ENCODE results near the gene LZTR1. TPM values are rescaled to one million over a fixed set of nuclear protein-coding genes. Genes with fewer than 3 reads are reported as not detected.

LZTR1 gene
- total and polyA plus RNA-seq, 10 of the 15 experiments (the other 5 are each of a cell fraction or from before 2014, with no cell fraction given): 0.82 to 50.3 (median 19.3) TPM

DNA sequence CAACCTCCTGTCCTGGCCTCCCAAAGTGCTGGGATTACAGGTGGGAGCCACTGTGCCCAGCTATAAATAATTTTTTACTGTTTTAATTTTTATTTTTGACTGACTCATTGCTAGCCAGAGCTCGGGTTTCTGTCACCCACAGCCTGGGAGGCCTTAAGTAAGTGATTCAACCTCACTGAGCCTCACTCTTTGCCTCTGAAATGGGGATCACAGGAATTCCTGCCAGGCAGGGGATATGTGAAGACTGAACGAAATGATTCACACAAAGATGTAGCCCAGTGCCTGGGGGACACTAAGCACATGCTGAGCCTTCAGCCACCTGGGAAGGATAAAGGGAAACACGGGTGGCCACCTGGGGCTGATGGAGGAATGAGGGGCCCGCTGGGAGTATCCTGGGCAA is 59.8 kb downstream of the LZTR1 start:
- Histone ChIP-seq H3K4me2 (ENCODE audit: control insufficient read depth, insufficient read depth) (no peak overlapping the region), H4K20me1 (ENCODE audit: control insufficient read depth, insufficient read depth) (no peaks in the 10 kb centered on the region), H3K36me3 (ENCODE audit: control insufficient read depth in 2 of 2, insufficient read depth in 2 of 2, low read length in 1 of 2) (no peaks in the 10 kb centered on the region), H3K4me1 (ENCODE audit: control insufficient read depth, insufficient read depth, low read length) (no peaks in the 10 kb centered on the region; the same call in 1 of the 2 replicates), H3K9me3 (replicated peaks; ENCODE audit: control insufficient read depth, insufficient read depth, low read length) (no peaks in the 10 kb centered on the region), H3K27me3 (replicated peaks in 1 of 2; ENCODE audit: control insufficient read depth in 2 of 2, insufficient read depth in 2 of 2, low read length in 1 of 2) (peaks cover 0 to 1% of the 10 kb centered on the region in 2 experiments; a peak in 2 of 4 replicates), H3K79me2 (ENCODE audit: control insufficient read depth, insufficient read depth, low read length) (no peaks in the 10 kb centered on the region), H3K4me3 (no peak overlapping the region), H3K27ac (ENCODE audit: control insufficient read depth, insufficient read depth) (no peak overlapping the region), H2AFZ (ENCODE audit: control insufficient read depth, low read depth, low read length) (no peak overlapping the region), H3K9ac (ENCODE audit: control insufficient read depth, insufficient read depth, low read length) (no peak overlapping the region)
- no peak for DNase-seq (ENCODE audit: low read depth, low spot score)
- FAIRE-seq: no peak
- 17% methylated on average over 4 of the region's 4 CpGs for WGBS (ENCODE audit: insufficient coverage, insufficient replicate concordance, low lambda C conversion rate, missing lambda C conversion rate)
- intact Hi-C loops (cut with micrococcal nuclease; ENCODE audit: unreplicated experiment) (no loop called here), in situ Hi-C loops (cut with MboI) (no loop called here)
- ATAC-seq: no peak
- SMC1A ChIA-PET (ENCODE audit: uncharacterized antibody, unreplicated experiment): no interaction called here
- POLR2A ChIA-PET: no interaction called here
- no TSS peak for BruUV-seq (replicated peaks)
- CTCF ChIA-PET: no interaction called here
- RAD21 ChIA-PET (ENCODE audit: unreplicated experiment): no interaction called here
- TF ChIP-seq ZZZ3 (IDR thresholded peaks at IDR 0.05; ENCODE audit: control insufficient read depth, insufficient read length, low read depth) (no peak), SRF (IDR thresholded peaks at IDR 0.05; ENCODE audit: low read depth in 2 of 2, low read length in 2 of 2) (no peak), CEBPB (IDR thresholded peaks at IDR 0.05; ENCODE audit: borderline replicate concordance in 1 of 2, low read depth in 2 of 2, low read length in 2 of 2) (no peak), DPF2 (IDR thresholded peaks at IDR 0.05) (no peak), EED (IDR thresholded peaks at IDR 0.05; ENCODE audit: low read depth) (no peak), SMC3 (IDR thresholded peaks at IDR 0.05; ENCODE audit: borderline replicate concordance, low read length) (no peak), IKZF1 (conservative IDR thresholded peaks at IDR 0.05) (no peak), EGR1 (IDR thresholded peaks at IDR 0.05; ENCODE audit: borderline replicate concordance in 1 of 2, low read depth in 2 of 2, low read length in 2 of 2) (no peak), CHD4 (IDR thresholded peaks at IDR 0.05) (no peak), MYC (IDR thresholded peaks at IDR 0.05; ENCODE audit: insufficient read depth, insufficient read length, insufficient replicate concordance, low read length, severe bottlenecking) (no peak), BACH1 (IDR thresholded peaks at IDR 0.05; ENCODE audit: borderline replicate concordance) (no peak), SKIL (IDR thresholded peaks at IDR 0.05; ENCODE audit: low read depth, poor library complexity, severe bottlenecking) (no peak), JUNB (IDR thresholded peaks at IDR 0.05) (no peak), TCF7 (IDR thresholded peaks at IDR 0.05; ENCODE audit: borderline replicate concordance) (no peak)
- TF ChIP-seq, protein P1, sequence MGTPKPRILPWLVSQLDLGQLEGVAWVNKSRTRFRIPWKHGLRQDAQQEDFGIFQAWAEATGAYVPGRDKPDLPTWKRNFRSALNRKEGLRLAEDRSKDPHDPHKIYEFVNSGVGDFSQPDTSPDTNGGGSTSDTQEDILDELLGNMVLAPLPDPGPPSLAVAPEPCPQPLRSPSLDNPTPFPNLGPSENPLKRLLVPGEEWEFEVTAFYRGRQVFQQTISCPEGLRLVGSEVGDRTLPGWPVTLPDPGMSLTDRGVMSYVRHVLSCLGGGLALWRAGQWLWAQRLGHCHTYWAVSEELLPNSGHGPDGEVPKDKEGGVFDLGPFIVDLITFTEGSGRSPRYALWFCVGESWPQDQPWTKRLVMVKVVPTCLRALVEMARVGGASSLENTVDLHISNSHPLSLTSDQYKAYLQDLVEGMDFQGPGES (IDR thresholded peaks at IDR 0.05): no peak
- TF ChIP-seq, protein P2, sequence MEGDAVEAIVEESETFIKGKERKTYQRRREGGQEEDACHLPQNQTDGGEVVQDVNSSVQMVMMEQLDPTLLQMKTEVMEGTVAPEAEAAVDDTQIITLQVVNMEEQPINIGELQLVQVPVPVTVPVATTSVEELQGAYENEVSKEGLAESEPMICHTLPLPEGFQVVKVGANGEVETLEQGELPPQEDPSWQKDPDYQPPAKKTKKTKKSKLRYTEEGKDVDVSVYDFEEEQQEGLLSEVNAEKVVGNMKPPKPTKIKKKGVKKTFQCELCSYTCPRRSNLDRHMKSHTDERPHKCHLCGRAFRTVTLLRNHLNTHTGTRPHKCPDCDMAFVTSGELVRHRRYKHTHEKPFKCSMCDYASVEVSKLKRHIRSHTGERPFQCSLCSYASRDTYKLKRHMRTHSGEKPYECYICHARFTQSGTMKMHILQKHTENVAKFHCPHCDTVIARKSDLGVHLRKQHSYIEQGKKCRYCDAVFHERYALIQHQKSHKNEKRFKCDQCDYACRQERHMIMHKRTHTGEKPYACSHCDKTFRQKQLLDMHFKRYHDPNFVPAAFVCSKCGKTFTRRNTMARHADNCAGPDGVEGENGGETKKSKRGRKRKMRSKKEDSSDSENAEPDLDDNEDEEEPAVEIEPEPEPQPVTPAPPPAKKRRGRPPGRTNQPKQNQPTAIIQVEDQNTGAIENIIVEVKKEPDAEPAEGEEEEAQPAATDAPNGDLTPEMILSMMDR (IDR thresholded peaks at IDR 0.05 in 2 of 3, conservative IDR thresholded peaks at IDR 0.05 in 1 of 3; ENCODE audit: control insufficient read depth in 2 of 3, extremely low read depth in 1 of 3, insufficient read depth in 1 of 3, low read depth in 3 of 3, low read length in 3 of 3): no peak
- TF ChIP-seq, protein P3, sequence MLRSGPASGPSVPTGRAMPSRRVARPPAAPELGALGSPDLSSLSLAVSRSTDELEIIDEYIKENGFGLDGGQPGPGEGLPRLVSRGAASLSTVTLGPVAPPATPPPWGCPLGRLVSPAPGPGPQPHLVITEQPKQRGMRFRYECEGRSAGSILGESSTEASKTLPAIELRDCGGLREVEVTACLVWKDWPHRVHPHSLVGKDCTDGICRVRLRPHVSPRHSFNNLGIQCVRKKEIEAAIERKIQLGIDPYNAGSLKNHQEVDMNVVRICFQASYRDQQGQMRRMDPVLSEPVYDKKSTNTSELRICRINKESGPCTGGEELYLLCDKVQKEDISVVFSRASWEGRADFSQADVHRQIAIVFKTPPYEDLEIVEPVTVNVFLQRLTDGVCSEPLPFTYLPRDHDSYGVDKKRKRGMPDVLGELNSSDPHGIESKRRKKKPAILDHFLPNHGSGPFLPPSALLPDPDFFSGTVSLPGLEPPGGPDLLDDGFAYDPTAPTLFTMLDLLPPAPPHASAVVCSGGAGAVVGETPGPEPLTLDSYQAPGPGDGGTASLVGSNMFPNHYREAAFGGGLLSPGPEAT (IDR thresholded peaks at IDR 0.05; ENCODE audit: low read depth): no peak
- TF ChIP-seq, protein P4, sequence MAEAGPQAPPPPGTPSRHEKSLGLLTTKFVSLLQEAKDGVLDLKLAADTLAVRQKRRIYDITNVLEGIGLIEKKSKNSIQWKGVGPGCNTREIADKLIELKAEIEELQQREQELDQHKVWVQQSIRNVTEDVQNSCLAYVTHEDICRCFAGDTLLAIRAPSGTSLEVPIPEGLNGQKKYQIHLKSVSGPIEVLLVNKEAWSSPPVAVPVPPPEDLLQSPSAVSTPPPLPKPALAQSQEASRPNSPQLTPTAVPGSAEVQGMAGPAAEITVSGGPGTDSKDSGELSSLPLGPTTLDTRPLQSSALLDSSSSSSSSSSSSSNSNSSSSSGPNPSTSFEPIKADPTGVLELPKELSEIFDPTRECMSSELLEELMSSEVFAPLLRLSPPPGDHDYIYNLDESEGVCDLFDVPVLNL (IDR thresholded peaks at IDR 0.05; ENCODE audit: low read depth, low read length): no peak
